Progenitor cell of endocrine pancreas (in vitro differentiated cells): ENCODE measurements around the gene PTPRM. TPM values are rescaled to one million over a fixed set of nuclear protein-coding genes. Genes with fewer than 3 reads are reported as not detected.
A peak's percentile ranks its signal among the peaks of the same experiment; 100 is the strongest.

Source experiments
- DNase-seq: peaks from one replicate; pipeline ENCODE4 v3.0.0; 2021; ENCODE audit warnings: low spot score; ENCODE audit not compliant: unreplicated experiment
- H3K27ac Mint-ChIP-seq: 2 replicates; pipeline ENCODE4 v1.8.0; 2021; ENCODE audit warnings: mild to moderate bottlenecking, moderate library complexity, mixed read lengths
- H3K27me3 Mint-ChIP-seq: 2 replicates; pipeline ENCODE4 v1.8.0; 2021; ENCODE audit warnings: mixed read lengths
- H3K36me3 Mint-ChIP-seq: 2 replicates; pipeline ENCODE4 v1.8.0; 2022; ENCODE audit warnings: mixed read lengths; ENCODE audit not compliant: insufficient read depth
- H3K4me1 Mint-ChIP-seq: 2 replicates; pipeline ENCODE4 v1.8.0; 2021; ENCODE audit warnings: low read depth, mixed read lengths
- H3K4me3 Mint-ChIP-seq: 2 replicates; pipeline ENCODE4 v1.8.0; 2021; ENCODE audit warnings: low read depth, mild to moderate bottlenecking, moderate library complexity, mixed read lengths
- H3K9me3 Mint-ChIP-seq: 2 replicates; pipeline ENCODE4 v1.8.0; 2021; ENCODE audit warnings: low read depth, mixed read lengths
- total RNA-seq: library from RNA; stranded (reverse); gene quantifications from 2 replicates; pipeline ENCODE4 v1.2.1, GENCODE V29; 2021
- TF ChIP-seq, protein P1 (sequence below): fragments of 200-600 bp; sonication (generic); IDR thresholded peaks from one replicate; pipeline ENCODE4 v1.5.0; 2021; ENCODE audit warnings: antibody characterized with exemption, mild to moderate bottlenecking; ENCODE audit not compliant: unreplicated experiment

The PTPRM gene
- total RNA-seq, 1 donor from 2014 or later = 23.2 TPM

DNA sequence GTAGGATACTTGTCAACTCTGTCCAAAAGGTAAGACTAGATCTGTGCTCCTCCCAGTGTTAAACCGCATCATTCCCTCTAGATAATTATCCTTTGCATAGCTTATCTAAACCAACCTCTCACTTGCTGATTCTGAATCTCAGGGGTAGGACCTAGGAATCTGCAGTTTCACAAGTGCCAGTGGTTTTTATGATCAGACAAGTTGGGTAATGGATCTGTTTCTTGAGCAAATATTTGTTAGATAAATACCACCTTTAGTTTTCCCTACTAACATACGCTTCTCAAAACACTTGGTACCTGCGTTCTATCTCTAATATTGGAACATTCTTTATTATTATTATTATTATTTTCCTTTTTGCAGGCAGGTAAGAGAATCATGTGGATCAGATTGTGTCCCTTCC lies 439.9 kb downstream of the PTPRM start:
- Mint-ChIP-seq H3K9me3 (no peaks in the 10 kb centered on the region), H3K27ac (no peak overlapping the region), H3K4me1 (peaks cover 11% of the 10 kb centered on the region), H3K36me3 (no peaks in the 10 kb centered on the region), H3K4me3 (no peak overlapping the region), H3K27me3 (no peaks in the 10 kb centered on the region)
- TF ChIP-seq, protein P1, sequence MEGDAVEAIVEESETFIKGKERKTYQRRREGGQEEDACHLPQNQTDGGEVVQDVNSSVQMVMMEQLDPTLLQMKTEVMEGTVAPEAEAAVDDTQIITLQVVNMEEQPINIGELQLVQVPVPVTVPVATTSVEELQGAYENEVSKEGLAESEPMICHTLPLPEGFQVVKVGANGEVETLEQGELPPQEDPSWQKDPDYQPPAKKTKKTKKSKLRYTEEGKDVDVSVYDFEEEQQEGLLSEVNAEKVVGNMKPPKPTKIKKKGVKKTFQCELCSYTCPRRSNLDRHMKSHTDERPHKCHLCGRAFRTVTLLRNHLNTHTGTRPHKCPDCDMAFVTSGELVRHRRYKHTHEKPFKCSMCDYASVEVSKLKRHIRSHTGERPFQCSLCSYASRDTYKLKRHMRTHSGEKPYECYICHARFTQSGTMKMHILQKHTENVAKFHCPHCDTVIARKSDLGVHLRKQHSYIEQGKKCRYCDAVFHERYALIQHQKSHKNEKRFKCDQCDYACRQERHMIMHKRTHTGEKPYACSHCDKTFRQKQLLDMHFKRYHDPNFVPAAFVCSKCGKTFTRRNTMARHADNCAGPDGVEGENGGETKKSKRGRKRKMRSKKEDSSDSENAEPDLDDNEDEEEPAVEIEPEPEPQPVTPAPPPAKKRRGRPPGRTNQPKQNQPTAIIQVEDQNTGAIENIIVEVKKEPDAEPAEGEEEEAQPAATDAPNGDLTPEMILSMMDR = no peak
- DNase-seq = no peak

DNA sequence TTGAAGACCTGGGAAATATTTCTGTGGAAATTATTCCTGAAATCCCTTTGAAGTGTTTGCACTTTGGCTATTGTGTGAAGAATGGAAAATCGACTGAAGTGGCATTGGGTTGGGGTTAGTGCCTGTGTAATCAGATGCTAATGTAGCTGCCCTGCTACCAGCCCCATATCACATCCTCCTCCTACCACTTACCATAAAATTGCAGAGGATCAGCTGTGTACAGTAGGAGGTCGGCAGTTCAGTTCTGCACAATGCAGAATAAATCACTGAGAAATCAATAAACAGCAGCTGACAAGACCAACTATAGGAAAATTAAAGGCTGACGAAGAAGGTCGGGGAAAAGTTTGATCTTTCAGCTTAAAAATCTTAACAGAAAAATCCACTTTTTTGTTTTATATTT lies 440.9 kb downstream of the PTPRM start:
- no peak overlapping the region for H3K4me3 Mint-ChIP-seq
- TF ChIP-seq, protein P1 = no peak
- H3K27ac Mint-ChIP-seq = no peak overlapping the region
- peaks cover 11% of the 10 kb centered on the region for H3K4me1 Mint-ChIP-seq
- no peaks in the 10 kb centered on the region for H3K27me3 Mint-ChIP-seq
- H3K36me3 Mint-ChIP-seq = no peaks in the 10 kb centered on the region
- H3K9me3 Mint-ChIP-seq = no peaks in the 10 kb centered on the region
- DNase-seq = no peak

DNA sequence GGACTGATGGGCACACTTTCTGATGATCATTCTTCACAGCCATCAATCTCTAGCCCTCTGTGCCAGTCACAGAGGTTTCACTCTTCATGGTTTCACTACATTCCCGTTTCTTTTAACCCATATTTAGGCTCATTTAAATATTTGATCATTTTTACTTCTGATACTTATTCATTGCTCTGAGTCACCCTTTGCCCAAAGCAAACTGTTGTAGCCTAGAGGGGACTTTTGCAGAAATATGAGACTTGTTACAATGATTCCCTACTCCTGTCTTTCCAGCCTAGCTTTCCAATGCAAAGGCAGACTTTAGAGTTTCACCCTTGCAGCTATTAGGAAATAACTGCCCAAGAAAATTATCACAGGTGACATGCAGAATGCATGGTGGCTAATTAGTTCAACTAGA lies 444.2 kb downstream of the PTPRM start:
- Mint-ChIP-seq H3K36me3 (no peaks in the 10 kb centered on the region), H3K27ac (no peak overlapping the region), H3K4me3 (no peak overlapping the region), H3K9me3 (no peaks in the 10 kb centered on the region), H3K4me1 (peaks cover 11% of the 10 kb centered on the region), H3K27me3 (no peaks in the 10 kb centered on the region)
- no peak for DNase-seq
- TF ChIP-seq, protein P1 = no peak

DNA sequence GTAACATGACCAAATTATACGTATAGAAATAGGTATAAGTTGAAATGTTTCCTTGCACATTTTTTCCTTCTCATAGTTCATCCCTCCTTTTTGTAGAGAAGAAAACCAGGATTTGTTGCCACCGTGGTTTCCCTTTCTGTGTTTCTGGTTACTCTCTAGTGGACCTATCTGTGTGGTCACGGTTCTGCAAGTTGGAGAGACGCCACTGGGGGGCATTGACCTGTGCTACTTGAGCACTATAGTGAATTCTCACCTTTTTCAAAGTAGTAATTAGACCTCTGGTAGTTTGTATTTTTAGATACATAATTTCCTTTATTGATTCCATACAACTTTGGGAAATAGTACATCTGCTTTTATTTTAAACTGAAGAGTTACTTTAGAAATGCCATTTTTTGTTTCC lies 444.8 kb downstream of the PTPRM start:
- H3K27me3 Mint-ChIP-seq = no peaks in the 10 kb centered on the region
- H3K27ac Mint-ChIP-seq = no peak overlapping the region
- H3K36me3 Mint-ChIP-seq = no peaks in the 10 kb centered on the region
- peaks cover 10% of the 10 kb centered on the region for H3K4me1 Mint-ChIP-seq
- no peaks in the 10 kb centered on the region for H3K9me3 Mint-ChIP-seq
- TF ChIP-seq, protein P1 = peak; percentile 30
- no peak for DNase-seq
- no peak overlapping the region for H3K4me3 Mint-ChIP-seq

DNA sequence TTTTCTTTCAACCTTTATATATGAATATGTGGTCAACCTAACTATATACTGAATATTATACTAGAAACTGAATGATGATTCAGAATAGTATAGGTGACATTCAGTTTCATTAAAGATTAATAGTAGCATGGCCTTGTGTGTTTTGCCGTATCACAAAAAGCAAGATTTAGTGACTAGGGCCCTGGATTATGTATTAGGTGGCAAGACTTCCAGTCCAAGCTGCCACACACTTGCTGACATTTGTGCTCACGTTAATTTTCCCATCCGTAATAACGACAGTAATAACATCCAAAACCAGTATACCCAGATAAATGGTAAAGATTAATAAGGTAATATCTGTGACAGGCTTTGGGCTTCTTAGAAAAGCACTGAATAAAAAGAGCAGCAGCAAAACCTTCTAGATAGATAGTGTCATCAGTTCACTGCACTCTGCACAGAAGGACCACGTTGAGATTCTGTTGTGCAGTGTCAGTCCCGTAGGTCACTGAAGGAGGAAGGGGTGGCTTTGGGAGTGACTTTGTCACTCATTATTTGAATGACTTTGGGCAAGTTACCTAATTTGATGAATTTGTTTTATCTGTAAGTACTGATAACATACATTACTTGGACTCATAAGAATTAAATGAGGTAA lies 451.7 kb downstream of the PTPRM start:
- Mint-ChIP-seq H3K4me1 (peaks cover 5% of the 10 kb centered on the region), H3K4me3 (no peak overlapping the region), H3K9me3 (no peaks in the 10 kb centered on the region), H3K36me3 (no peaks in the 10 kb centered on the region), H3K27me3 (no peaks in the 10 kb centered on the region), H3K27ac (no peak overlapping the region)
- no peak for DNase-seq
- TF ChIP-seq, protein P1 = no peak
